ENCODE measurements around the gene LKAAEAR1.
"Not testable (repeated sequence)": the region's sequence is repeated elsewhere in the genome, so short reads cannot be mapped to it uniquely, and the experiment has no call there.

Gene LKAAEAR1

GRCh38 chr20:64122927-64123326, 38.7 kb upstream of the LKAAEAR1 start:
- CTCF ChIA-PET, result interaction anchor here (1.5 to 9.6 kb wide), 3 partner anchors 14 to 45 kb away, joined by 4 to 178 read pairs (median 67); partner anchors contain the start of genes LKAAEAR1, NPBWR2, OPRL1 and RGS19
- DNase-seq; H3K4me3 ChIP-seq (ENCODE audit: control insufficient read depth in 1 of 7, extremely low read depth in 1 of 7, insufficient read depth in 4 of 7, low read depth in 2 of 7, low read length in 6 of 7); H3K9me3 ChIP-seq (ENCODE audit: control extremely low read depth in 1 of 5, control insufficient read depth in 4 of 5, insufficient read depth in 2 of 5, low read depth in 1 of 5, low read length in 4 of 5); POLR2A ChIA-PET; H3K27me3 ChIP-seq (replicated peaks in 2 of 5; ENCODE audit: control insufficient read depth in 4 of 5, insufficient read depth in 5 of 5, low read length in 4 of 5); H3K36me3 ChIP-seq (ENCODE audit: control insufficient read depth in 4 of 4, insufficient read depth in 4 of 4, low read length in 3 of 4); H3K27ac ChIP-seq (ENCODE audit: insufficient read depth in 1 of 2, low read depth in 1 of 2, low read length in 2 of 2, poor library complexity in 1 of 2, severe bottlenecking in 2 of 2): not testable (repeated sequence)
- 96% methylated on average over 11 of the region's 11 CpGs for WGBS (ENCODE audit: insufficient coverage)
- peaks cover 0 to 14% (median 13%) of the 10 kb centered on the region in 4 experiments for H3K4me1 ChIP-seq (ENCODE audit: control extremely low read depth in 1 of 4, control insufficient read depth in 4 of 4, insufficient read depth in 4 of 4, low read length in 3 of 4)

DNA sequence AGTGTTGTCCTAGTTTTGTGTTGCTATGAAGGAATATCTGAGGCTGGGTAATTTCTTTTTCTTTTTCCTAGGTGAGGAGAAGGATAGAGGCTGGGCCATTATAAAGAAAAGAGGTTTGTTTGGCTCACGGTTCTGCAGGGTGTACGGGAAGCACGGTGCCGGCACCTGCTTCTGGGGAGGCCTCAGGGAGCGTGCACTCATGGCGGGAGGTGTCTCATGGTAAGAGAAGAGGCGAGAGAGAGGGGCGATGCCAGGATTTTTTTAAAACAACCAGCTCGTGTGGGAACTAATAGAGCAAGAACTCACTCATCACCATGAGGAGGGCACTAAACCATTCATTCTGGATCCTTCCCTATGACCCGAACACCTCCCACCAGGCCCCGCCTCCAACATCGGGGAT, 37.4 kb upstream of the LKAAEAR1 start:
- no peaks in the 10 kb centered on the region for H3K36me3 ChIP-seq (ENCODE audit: control insufficient read depth in 4 of 4, insufficient read depth in 4 of 4, low read length in 3 of 4)
- DNase-seq, result no peak
- ChIA-PET POLR2A (no interaction called here), CTCF (interaction anchor here (1.3 to 9.6 kb wide), 10 partner anchors 13 to 214 kb away, joined by 3 to 178 read pairs (median 16); partner anchors contain the start of genes LKAAEAR1, NPBWR2, OPRL1 and RGS19)
- H3K27me3 ChIP-seq (replicated peaks in 2 of 5; ENCODE audit: control insufficient read depth in 4 of 5, insufficient read depth in 5 of 5, low read length in 4 of 5), result peaks cover 0 to 2% (median 0%) of the 10 kb centered on the region in 5 experiments
- no peaks in the 10 kb centered on the region for H3K9me3 ChIP-seq (ENCODE audit: control extremely low read depth in 1 of 5, control insufficient read depth in 4 of 5, insufficient read depth in 2 of 5, low read depth in 1 of 5, low read length in 4 of 5)
- 96% methylated on average over 9 of the region's 12 CpGs for WGBS (ENCODE audit: insufficient coverage)
- no peak overlapping the region for H3K27ac ChIP-seq (ENCODE audit: insufficient read depth in 1 of 2, low read depth in 1 of 2, low read length in 2 of 2, poor library complexity in 1 of 2, severe bottlenecking in 2 of 2)
- H3K4me3 ChIP-seq (ENCODE audit: control insufficient read depth in 1 of 7, extremely low read depth in 1 of 7, insufficient read depth in 4 of 7, low read depth in 2 of 7, low read length in 6 of 7), result no peak overlapping the region
- H3K4me1 ChIP-seq (ENCODE audit: control extremely low read depth in 1 of 4, control insufficient read depth in 4 of 4, insufficient read depth in 4 of 4, low read length in 3 of 4), result peaks cover 0 to 14% (median 13%) of the 10 kb centered on the region in 4 experiments

- ChIA-PET POLR2A (interaction anchor here (0.7 to 1.1 kb wide), 2 partner anchors 47 to 81 kb away, joined by 3 to 4 read pairs; no protein-coding TSS in a partner anchor), CTCF (interaction anchor here (0.7 to 9.6 kb wide), 15 partner anchors 11 to 140 kb away, joined by 3 to 178 read pairs (median 10); partner anchors contain the start of genes LKAAEAR1, NPBWR2, OPRL1 and RGS19)
- Histone ChIP-seq H3K9me3 (ENCODE audit: control extremely low read depth in 1 of 5, control insufficient read depth in 4 of 5, insufficient read depth in 2 of 5, low read depth in 1 of 5, low read length in 4 of 5) (no peaks in the 10 kb centered on the region), H3K4me1 (ENCODE audit: control extremely low read depth in 1 of 4, control insufficient read depth in 4 of 4, insufficient read depth in 4 of 4, low read length in 3 of 4) (peaks cover 0 to 14% (median 13%) of the 10 kb centered on the region in 4 experiments), H3K4me3 (ENCODE audit: control insufficient read depth in 1 of 7, extremely low read depth in 1 of 7, insufficient read depth in 4 of 7, low read depth in 2 of 7, low read length in 6 of 7) (peak overlapping the region in 5 of 7 experiments; percentile 13 to 55 (median 43)), H3K27me3 (replicated peaks in 2 of 5; ENCODE audit: control insufficient read depth in 4 of 5, insufficient read depth in 5 of 5, low read length in 4 of 5) (peaks cover 0 to 2% (median 0%) of the 10 kb centered on the region in 5 experiments), H3K36me3 (ENCODE audit: control insufficient read depth in 4 of 4, insufficient read depth in 4 of 4, low read length in 3 of 4) (no peaks in the 10 kb centered on the region), H3K27ac (ENCODE audit: insufficient read depth in 1 of 2, low read depth in 1 of 2, low read length in 2 of 2, poor library complexity in 1 of 2, severe bottlenecking in 2 of 2) (no peak overlapping the region)
- 76% methylated on average over 10 of the region's 14 CpGs for WGBS (ENCODE audit: insufficient coverage)
- DNase-seq, result no peak
Observed at GRCh38 chr20:64119681-64120341, 35.6 kb upstream of the LKAAEAR1 start.

- ChIA-PET CTCF (interaction anchor here (1.2 to 9.6 kb wide), 11 partner anchors 10 to 139 kb away, joined by 3 to 178 read pairs (median 13); partner anchors contain the start of genes LKAAEAR1, NPBWR2, OPRL1 and RGS19), POLR2A (interaction anchor here (1.1 kb wide), 1 partner anchor 46 kb away, joined by 3 read pairs; no protein-coding TSS in a partner anchor)
- H3K27me3 ChIP-seq (replicated peaks in 2 of 5; ENCODE audit: control insufficient read depth in 4 of 5, insufficient read depth in 5 of 5, low read length in 4 of 5), result no peaks in the 10 kb centered on the region
- H3K9me3 ChIP-seq (ENCODE audit: control extremely low read depth in 1 of 5, control insufficient read depth in 4 of 5, insufficient read depth in 2 of 5, low read depth in 1 of 5, low read length in 4 of 5), result no peaks in the 10 kb centered on the region
- peaks cover 0 to 15% (median 14%) of the 10 kb centered on the region in 4 experiments for H3K4me1 ChIP-seq (ENCODE audit: control extremely low read depth in 1 of 4, control insufficient read depth in 4 of 4, insufficient read depth in 4 of 4, low read length in 3 of 4)
- no peak for DNase-seq
- H3K4me3 ChIP-seq (ENCODE audit: control insufficient read depth in 1 of 7, extremely low read depth in 1 of 7, insufficient read depth in 4 of 7, low read depth in 2 of 7, low read length in 6 of 7), result no peak overlapping the region
- H3K27ac ChIP-seq (ENCODE audit: insufficient read depth in 1 of 2, low read depth in 1 of 2, low read length in 2 of 2, poor library complexity in 1 of 2, severe bottlenecking in 2 of 2), result no peak overlapping the region
- H3K36me3 ChIP-seq (ENCODE audit: control insufficient read depth in 4 of 4, insufficient read depth in 4 of 4, low read length in 3 of 4), result no peaks in the 10 kb centered on the region
- 90% methylated on average over 5 of the region's 8 CpGs for WGBS (ENCODE audit: insufficient coverage)
Observed at GRCh38 chr20:64119301-64119680, 35.1 kb upstream of the LKAAEAR1 start.

GRCh38 chr20:64117432-64117777, 33.2 kb upstream of the LKAAEAR1 start:
- H3K36me3 ChIP-seq (ENCODE audit: control insufficient read depth in 4 of 4, insufficient read depth in 4 of 4, low read length in 3 of 4); H3K4me3 ChIP-seq (ENCODE audit: control insufficient read depth in 1 of 7, extremely low read depth in 1 of 7, insufficient read depth in 4 of 7, low read depth in 2 of 7, low read length in 6 of 7); DNase-seq; H3K9me3 ChIP-seq (ENCODE audit: control extremely low read depth in 1 of 5, control insufficient read depth in 4 of 5, insufficient read depth in 2 of 5, low read depth in 1 of 5, low read length in 4 of 5); H3K27me3 ChIP-seq (replicated peaks in 2 of 5; ENCODE audit: control insufficient read depth in 4 of 5, insufficient read depth in 5 of 5, low read length in 4 of 5); POLR2A ChIA-PET; H3K27ac ChIP-seq (ENCODE audit: insufficient read depth in 1 of 2, low read depth in 1 of 2, low read length in 2 of 2, poor library complexity in 1 of 2, severe bottlenecking in 2 of 2): not testable (repeated sequence)
- 60% methylated on average over 1 of the region's 6 CpGs for WGBS (ENCODE audit: insufficient coverage)
- CTCF ChIA-PET, result interaction anchor here (6.2 to 9.6 kb wide), 2 partner anchors 9 to 40 kb away, joined by 67 to 178 read pairs; partner anchors contain the start of genes LKAAEAR1, NPBWR2, OPRL1 and RGS19
- H3K4me1 ChIP-seq (ENCODE audit: control extremely low read depth in 1 of 4, control insufficient read depth in 4 of 4, insufficient read depth in 4 of 4, low read length in 3 of 4), result peaks cover 0 to 32% (median 21%) of the 10 kb centered on the region in 4 experiments

DNA sequence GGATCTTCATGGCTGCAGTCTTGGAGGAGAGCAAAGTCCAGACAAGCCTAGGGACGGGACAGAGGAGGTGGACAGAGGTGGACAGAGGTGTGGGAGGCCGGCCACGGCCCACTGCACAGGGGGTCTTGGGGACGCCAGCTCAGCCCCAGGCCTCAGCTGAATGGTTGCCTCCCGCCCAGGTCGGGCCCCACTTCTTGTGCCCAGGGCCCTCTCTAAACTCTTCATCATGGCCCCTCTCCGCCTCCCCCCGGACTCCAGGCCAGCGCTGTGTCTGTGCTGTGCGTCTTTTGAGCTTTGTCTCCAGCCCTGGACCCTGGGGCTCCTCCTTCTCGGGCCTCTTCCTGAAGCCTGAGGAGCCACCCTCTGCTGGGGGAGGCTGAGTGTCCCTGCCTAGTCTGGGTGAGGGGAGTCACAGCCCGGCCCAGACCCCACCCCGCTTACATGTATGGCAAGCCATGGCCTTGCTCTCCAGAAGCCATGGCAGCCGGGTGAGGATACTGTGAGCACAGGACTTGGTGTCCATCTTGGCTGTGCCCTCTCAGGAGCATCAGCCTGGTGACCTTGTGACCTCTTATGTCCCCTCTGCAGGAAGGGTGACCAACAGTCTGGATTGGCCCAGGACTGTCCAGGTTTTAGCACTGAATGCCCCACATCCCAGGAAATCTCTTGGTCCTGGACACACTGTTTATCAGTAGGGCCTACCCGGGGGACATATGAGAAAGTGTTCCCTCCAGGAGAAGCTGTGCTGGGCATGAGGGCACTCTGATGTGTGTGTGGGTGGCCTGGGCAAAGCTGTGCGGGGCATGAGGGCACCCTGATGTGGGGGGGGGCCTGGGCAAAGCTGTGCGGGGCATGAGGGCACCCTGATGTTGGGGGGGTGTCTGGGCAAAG, 32.6 kb upstream of the LKAAEAR1 start:
- Histone ChIP-seq H3K27ac (ENCODE audit: insufficient read depth in 1 of 2, low read depth in 1 of 2, low read length in 2 of 2, poor library complexity in 1 of 2, severe bottlenecking in 2 of 2) (no peak overlapping the region), H3K4me1 (ENCODE audit: control extremely low read depth in 1 of 4, control insufficient read depth in 4 of 4, insufficient read depth in 4 of 4, low read length in 3 of 4) (peaks cover 0 to 39% (median 27%) of the 10 kb centered on the region in 4 experiments), H3K4me3 (ENCODE audit: control insufficient read depth in 1 of 7, extremely low read depth in 1 of 7, insufficient read depth in 4 of 7, low read depth in 2 of 7, low read length in 6 of 7) (no peak overlapping the region), H3K27me3 (replicated peaks in 2 of 5; ENCODE audit: control insufficient read depth in 4 of 5, insufficient read depth in 5 of 5, low read length in 4 of 5) (no peaks in the 10 kb centered on the region), H3K36me3 (ENCODE audit: control insufficient read depth in 4 of 4, insufficient read depth in 4 of 4, low read length in 3 of 4) (no peaks in the 10 kb centered on the region), H3K9me3 (ENCODE audit: control extremely low read depth in 1 of 5, control insufficient read depth in 4 of 5, insufficient read depth in 2 of 5, low read depth in 1 of 5, low read length in 4 of 5) (no peaks in the 10 kb centered on the region)
- 90% methylated on average over 8 of the region's 17 CpGs for WGBS (ENCODE audit: insufficient coverage)
- DNase-seq, result no peak
- CTCF ChIA-PET, result interaction anchor here (1.0 to 9.6 kb wide), 3 partner anchors 17 to 62 kb away, joined by 3 to 178 read pairs (median 3); partner anchors contain the start of genes LKAAEAR1, OPRL1 and RGS19
- POLR2A ChIA-PET, result no interaction called here
